HG02973 (cell line): ENCODE results near the gene IHH.

Experiments used
- ATAC-seq: cut with Tn5 transposase; IDR thresholded peaks from one replicate; pipeline ENCODE4 v1.9.1; 2021; ENCODE audit warnings: moderate library complexity; ENCODE audit not compliant: unreplicated experiment

The IHH gene

DNA sequence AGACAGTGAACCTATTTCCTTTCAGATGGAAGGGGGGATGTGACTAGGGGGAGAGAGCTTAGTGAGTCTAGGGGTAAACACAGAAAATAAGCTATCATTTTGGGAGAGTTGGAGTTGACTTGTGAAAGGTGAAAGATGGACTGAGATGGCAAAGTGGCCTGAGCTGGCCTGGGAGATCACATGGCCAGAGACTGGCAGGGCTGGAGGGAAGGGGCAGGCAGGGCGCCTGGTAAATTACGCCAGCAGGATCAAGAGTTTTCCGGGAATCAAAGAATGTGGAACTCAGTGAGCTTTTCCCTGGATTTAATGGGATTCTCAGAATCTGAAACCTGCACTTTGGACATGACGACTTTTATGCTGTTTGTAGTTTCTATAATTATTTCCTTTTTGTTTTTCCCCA, 18.6 kb downstream of the IHH start:
- no peak for ATAC-seq

GRCh38 chr2:219041252-219041651, 19.5 kb downstream of the IHH start, which contains the start of gene CFAP65:
TSS of gene CFAP65 (minus strand) at chr2:219041516. CDS start at chr2:219039048, 2,468 bp downstream.
- no peak for ATAC-seq

DNA sequence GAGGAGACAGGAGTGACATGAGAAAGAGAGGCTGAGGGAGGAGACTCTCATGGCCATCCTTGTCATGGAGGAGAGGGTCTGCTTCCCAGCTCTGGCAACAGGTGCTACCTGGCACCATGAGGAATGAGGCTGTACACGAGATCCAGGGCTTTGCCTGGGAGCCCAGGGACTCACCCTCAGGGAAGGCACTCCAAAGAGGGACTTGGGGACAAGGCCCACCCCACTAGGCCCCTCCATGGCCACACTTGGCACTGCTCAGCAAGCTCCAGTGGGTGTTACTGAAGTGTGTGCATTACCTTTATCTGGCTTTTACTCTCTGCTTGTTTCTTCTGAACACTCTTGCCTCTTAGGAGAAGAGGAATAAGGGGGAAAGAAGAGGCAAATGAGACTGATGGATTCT, 22.1 kb downstream of the IHH start:
- ATAC-seq: no peak

- ATAC-seq: no peak
Observed at GRCh38 chr2:219037783-219038499, 22.8 kb downstream of the IHH start.

DNA sequence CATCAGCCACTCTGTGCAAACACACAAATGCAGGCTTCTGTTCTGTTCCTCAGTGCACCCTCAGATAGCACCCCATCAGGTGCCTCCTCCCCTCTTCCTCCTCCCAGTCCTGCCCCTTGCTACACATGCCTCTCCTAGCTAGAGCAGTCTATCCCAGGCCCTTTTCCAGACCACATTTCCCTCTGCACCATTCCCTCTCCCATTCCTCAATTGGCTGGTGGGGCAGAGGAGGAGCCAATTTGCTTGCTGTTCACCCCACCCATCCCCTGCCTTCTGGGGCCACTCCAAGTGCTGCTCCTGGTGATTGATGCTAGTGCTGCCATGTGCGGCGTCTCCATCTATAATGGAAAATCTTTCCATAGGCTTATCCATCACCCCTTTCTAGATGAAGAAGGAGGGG, 24.8 kb downstream of the IHH start:
- ATAC-seq: no peak

- ATAC-seq: no peak
Observed at GRCh38 chr2:219034823-219035222, 25.9 kb downstream of the IHH start.

DNA sequence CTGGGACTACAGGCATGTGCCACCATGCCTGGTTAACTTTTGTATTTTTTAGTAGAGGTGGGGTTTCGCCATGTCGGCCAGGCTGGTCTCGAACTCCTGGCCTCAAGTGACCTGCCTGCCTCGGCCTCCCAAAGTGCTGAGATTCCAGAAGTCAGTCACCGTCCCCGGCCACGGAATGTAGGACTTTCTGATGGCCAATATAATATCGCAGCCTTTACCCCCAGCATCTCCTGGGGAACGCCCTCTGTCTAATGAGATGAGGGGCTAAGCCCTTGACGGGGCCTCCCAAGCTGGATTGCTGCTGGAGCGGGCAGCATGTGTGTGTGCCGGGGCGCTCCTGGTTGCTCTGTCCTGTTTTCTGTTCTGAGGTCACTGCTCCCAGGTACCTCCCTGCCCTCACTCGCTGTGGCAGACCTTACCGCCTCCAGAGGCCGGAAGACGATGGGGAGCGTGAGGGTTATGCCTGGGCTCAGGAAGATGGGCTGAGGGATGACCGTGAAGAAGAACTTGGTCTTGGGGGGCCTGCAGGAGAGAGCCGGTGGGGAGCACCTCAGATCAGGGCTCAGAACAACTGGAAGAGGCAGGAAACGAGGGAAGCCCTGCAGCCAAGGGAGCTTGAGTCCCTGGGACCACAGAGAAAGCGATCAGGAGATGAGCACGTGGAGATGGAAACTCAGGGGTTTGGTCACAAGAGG, 28.5 kb downstream of the IHH start:
- no peak for ATAC-seq

DNA sequence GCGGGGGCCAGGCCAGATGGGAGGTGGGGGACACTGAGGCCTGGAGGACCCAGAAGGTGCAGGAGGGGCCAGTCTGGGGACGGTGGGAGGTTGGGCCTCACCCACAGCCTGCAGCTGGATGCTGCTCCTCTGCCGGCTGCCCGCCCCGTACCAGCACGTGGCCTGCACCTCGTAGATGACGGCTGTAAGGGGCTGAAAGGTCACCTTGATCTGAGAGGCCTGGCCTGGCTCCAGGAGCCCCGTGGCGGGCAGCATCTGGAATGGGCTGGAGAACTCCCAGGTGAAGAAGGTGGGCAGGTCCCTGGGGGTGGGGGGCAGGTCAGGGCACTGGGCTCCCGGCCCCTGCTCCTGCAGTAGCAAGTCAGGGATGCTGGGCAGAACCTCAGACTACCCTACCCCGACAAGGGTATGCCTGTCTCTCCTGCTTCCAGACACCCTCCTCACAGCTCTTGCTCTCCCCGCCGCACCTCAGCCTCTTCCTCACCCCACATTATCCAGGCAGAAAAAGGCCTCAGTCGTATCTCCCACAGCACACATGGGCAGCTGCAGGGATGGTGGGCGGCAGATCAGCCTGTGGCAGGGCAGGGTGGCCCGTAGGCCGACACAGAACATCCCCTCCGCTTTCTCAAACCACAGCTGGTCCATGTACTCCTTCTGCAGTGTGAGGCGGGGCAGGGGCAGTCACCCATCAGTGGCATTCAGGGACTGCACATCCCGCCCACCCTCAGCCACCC, 29.5 kb downstream of the IHH start:
- no peak for ATAC-seq

DNA sequence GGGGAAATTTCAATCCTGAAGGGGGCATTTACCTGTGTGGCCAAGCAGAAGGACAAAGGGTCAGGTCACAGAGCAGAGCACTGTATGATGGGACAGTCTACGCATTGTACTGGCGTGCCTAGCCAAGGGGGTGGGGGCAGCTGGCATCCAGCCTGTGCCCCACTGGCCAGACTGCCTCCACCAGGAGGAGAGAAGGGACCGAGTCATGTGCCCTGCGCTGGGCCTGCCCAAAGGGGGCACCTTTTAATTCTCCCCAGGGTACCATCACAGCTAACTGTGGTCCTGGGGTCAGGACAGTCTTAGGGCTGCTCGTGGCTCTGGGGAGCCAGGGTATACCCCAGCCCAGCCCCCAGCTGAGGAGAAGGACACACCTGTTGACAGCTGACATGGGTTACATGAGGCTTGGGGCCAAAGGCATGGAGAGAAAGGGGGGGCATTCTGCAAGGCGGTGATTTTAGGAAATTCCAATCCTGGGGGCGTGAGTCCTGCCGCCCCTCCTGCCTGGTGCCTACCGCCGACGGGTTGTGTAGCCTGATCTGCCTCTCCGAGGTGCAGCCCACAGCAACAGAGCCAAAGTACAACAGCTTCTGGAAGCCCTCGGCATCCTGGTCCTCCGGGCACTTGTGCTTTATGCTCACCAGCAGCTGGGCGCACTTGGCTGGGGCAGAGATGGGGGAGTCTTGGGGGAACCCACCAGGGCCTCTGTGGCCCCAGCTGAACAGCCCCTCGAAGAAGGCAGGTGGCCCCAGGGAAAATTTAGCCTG, 30.4 kb downstream of the IHH start:
- ATAC-seq: no peak

- ATAC-seq: peak; percentile 79
Observed at GRCh38 chr2:219029829-219030165, 30.9 kb downstream of the IHH start.

DNA sequence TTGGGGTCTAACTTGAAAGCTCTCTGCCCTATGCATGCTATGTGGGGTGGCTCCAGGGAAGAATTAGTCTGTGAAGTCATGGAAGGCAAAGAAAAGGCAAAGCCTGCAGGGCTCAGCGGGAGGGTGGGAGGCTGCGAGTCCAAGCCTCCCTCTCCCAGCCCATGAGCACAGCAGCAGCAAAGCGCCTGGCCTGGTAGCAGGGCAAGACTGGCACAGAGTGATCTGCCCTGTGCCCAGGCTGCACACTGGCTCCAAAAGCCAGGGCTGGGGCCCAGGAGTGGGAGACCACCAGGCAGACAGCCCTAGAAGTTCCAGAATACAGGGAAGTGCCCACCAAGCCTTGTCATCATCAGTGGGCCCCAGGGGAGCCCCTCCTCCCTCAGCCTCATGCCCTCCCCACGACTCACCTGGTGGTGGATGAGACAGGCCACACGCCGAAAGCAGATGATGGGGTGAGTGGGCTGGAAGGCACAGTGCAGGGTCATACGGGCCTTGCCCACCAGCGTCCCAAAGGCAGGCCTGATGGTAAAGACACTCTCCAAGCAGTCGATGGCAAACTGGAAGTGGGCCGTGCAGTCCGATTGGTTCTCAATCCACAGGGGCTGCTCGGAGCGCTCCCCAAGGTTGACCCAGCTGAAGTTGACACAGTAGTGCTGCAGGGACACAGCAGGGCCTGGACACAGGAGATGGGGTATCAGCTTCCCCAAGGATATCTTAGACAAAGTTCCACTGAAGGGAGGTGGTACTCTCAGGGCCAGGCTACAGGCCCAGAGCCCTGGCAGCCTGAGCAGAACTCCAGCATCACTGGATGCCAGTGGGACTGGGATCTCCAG, 31.5 kb downstream of the IHH start:
- no peak for ATAC-seq

GRCh38 chr2:219028141-219028540, 32.6 kb downstream of the IHH start:
- no peak for ATAC-seq

GRCh38 chr2:219027511-219028055, 33.1 kb downstream of the IHH start:
- no peak for ATAC-seq

- no peak for ATAC-seq
Observed at GRCh38 chr2:219026946-219027345, 33.8 kb downstream of the IHH start.

- no peak for ATAC-seq
Observed at GRCh38 chr2:219025637-219026585, 34.8 kb downstream of the IHH start.

GRCh38 chr2:219024059-219024458, 36.7 kb downstream of the IHH start:
- no peak for ATAC-seq

DNA sequence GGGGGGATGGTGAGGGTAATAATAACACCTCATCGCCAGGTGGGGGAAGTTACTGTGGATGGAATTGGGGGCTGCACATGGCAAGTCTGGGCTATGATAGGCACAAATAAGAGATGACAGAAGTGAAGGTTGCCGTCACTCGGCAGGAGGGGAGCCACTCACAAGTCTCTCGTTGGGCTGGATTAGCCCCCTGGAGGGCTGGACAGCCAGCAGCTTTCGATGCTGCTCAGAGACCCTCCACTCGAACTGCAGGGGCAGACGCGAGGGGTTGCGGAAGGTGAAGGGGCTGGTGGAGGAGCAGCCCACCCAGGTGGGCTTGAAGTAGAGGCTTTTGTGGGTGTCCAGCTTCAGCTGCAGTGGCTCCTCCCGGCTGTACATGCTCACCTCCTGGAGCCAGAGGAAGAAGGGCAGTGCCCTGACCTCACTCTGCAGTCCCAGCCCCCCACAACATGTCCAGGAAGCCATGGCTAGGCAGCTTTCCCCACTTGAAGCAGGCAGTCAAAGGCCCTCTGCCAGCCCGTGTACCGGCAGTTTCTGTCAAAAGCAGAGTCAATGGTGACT, 37.6 kb downstream of the IHH start:
- ATAC-seq: no peak

- no peak for ATAC-seq
Observed at GRCh38 chr2:219022616-219023015, 38.1 kb downstream of the IHH start.

DNA sequence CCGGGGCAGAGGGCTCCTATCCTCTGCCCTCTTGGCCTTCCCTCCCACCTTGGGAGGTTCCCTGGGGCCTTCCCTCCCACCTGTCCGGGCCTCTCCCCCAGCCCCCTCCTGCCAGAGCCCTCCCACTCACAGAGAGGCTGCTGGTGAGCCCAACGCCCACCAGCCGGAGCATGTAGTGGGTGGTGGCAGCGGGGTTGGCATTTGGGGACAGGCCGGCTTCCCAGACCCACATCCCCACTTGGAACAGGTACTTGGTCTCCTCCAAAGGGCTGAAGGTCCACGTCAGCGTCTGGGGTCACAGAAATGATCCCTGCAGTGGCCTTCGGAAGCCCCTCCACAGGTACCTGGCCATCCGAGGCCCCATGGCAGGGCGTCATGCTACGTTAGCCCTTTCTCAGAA, 38.7 kb downstream of the IHH start:
- no peak for ATAC-seq
